GM23248 (cell line): Measurements from ENCODE around the gene MED10. TPM values are rescaled to one million over a fixed set of nuclear protein-coding genes. Genes with fewer than 3 reads are reported as not detected.
A peak's percentile ranks its signal among the peaks of the same experiment; 100 is the strongest.
"Not testable (repeated sequence)": the region's sequence is repeated elsewhere in the genome, so short reads cannot be mapped to it uniquely, and the experiment has no call there.

Experiments used
- DNase-seq: peaks from one replicate; pipeline ENCODE4 v3.0.0-alpha.2; 2015
- H2AFZ ChIP-seq: fragments of 200-600 bp; sonication (generic); 2 replicates; pipeline ENCODE4 v1.6.1; 2016; ENCODE audit warnings: antibody characterized with exemption
- H3F3A ChIP-seq: fragments of 200-600 bp; sonication (generic); 2 replicates; pipeline ENCODE4 v1.6.1; 2016; ENCODE audit warnings: mild to moderate bottlenecking, antibody characterized with exemption, mixed run types; ENCODE audit not compliant: insufficient read depth
- H3K27ac ChIP-seq: fragments of 200-600 bp; sonication (generic); 2 replicates; pipeline ENCODE4 v1.5.1; 2016; ENCODE audit warnings: mild to moderate bottlenecking
- H3K27me3 ChIP-seq: fragments of 200-600 bp; sonication (generic); replicated peaks from 2 replicates; pipeline ENCODE4 v1.6.1; 2016; ENCODE audit warnings: mild to moderate bottlenecking; ENCODE audit not compliant: insufficient read depth
- H3K36me3 ChIP-seq: fragments of 200-600 bp; sonication (generic); 2 replicates; pipeline ENCODE4 v1.6.1; 2016; ENCODE audit warnings: low read depth, mild to moderate bottlenecking
- H3K4me1 ChIP-seq: fragments of 200-600 bp; sonication (generic); 2 replicates; pipeline ENCODE4 v1.6.1; 2016; ENCODE audit warnings: mild to moderate bottlenecking; ENCODE audit not compliant: insufficient read depth
- H3K4me2 ChIP-seq: fragments of 200-600 bp; sonication (generic); one replicate; pipeline ENCODE4 v1.6.1; 2016; ENCODE audit warnings: mild to moderate bottlenecking; ENCODE audit not compliant: unreplicated experiment
- H3K4me3 ChIP-seq: fragments of 200-600 bp; sonication (generic); 2 replicates; pipeline ENCODE4 v1.5.1; 2016; ENCODE audit warnings: mild to moderate bottlenecking
- H3K79me2 ChIP-seq: fragments of 200-600 bp; sonication (generic); 2 replicates; pipeline ENCODE4 v1.6.1; 2016; ENCODE audit warnings: mild to moderate bottlenecking; ENCODE audit not compliant: insufficient read depth
- H3K9ac ChIP-seq: fragments of 200-600 bp; sonication (generic); 2 replicates; pipeline ENCODE4 v1.6.1; 2016; ENCODE audit warnings: mild to moderate bottlenecking
- H3K9me2 ChIP-seq: fragments of 200-600 bp; sonication (generic); 2 replicates; pipeline ENCODE4 v1.6.1; 2016; ENCODE audit warnings: mixed run types, mild to moderate bottlenecking, moderate library complexity; ENCODE audit not compliant: insufficient read depth
- H3K9me3 ChIP-seq: fragments of 200-600 bp; sonication (generic); one replicate; pipeline ENCODE4 v1.6.1; 2017; ENCODE audit warnings: low read depth
- H4K20me1 ChIP-seq: fragments of 200-600 bp; sonication (generic); 2 replicates; pipeline ENCODE4 v1.6.0; 2016; ENCODE audit not compliant: insufficient read depth
- EZH2 ChIP-seq: fragments of 200-600 bp; sonication (generic); IDR thresholded peaks from 2 replicates; pipeline ENCODE4 v1.6.1; 2018; ENCODE audit warnings: antibody characterized with exemption, mild to moderate bottlenecking; ENCODE audit not compliant: insufficient read depth, poor library complexity, severe bottlenecking
- EZH2phosphoT487 ChIP-seq: fragments of 200-600 bp; sonication (generic); IDR thresholded peaks from 2 replicates; pipeline ENCODE4 v1.6.1; 2018; ENCODE audit warnings: antibody characterized with exemption, moderate library complexity, mild to moderate bottlenecking, low read depth; ENCODE audit not compliant: insufficient read depth
- WGBS, 2 experiments: methylation state at CpG; one replicate each; pipeline ENCODE4 v1.1.6; 2015 to 2017; ENCODE audit warnings: low lambda C conversion rate in 2 of 2, low coverage in 1 of 2; ENCODE audit errors: missing lambda C conversion rate in 2 of 2; 5-methylcytosine and 5-hydroxymethylcytosine counted together
- in situ Hi-C: fragments of 300-500 bp; cut with MboI; formaldehyde crosslinking; loops from 2 replicates; pipeline ENCODE4 v1.15.0; 2020
- polyA plus RNA-seq: library from polyadenylated mRNA; unstranded; fragments of >200 nt; fragmentation: Nextera tagmentation; extraction: Ambion mirVana; gene quantifications from 2 replicates; pipeline ENCODE4 v1.2.1, GENCODE V29; 2016
- total RNA-seq: library from RNA; depleted of rRNA; stranded (reverse); fragments of >200 nt; shearing (Covaris generic); gene quantifications from 2 replicates; pipeline ENCODE4 v1.2.3, GENCODE V29; 2014

MED10 gene
- total and polyA plus RNA-seq, 2 experiments from 2014 or later = 27.2 to 117 TPM

- Histone ChIP-seq H3F3A (peaks cover 18% of the 10 kb centered on the region), H3K9me2 (no peaks in the 10 kb centered on the region), H3K36me3 (peaks cover 37% of the 10 kb centered on the region), H3K27me3 (no peaks in the 10 kb centered on the region), H3K4me2 (no peak overlapping the region), H3K4me3 (no peak overlapping the region), H3K4me1 (no peaks in the 10 kb centered on the region), H3K27ac (no peak overlapping the region), H3K79me2 (peaks cover 36% of the 10 kb centered on the region), H4K20me1 (no peaks in the 10 kb centered on the region), H2AFZ (no peak overlapping the region), H3K9me3 (no peaks in the 10 kb centered on the region), H3K9ac (no peak overlapping the region)
- 71 to 80% methylated on average over 13 of the region's 13 CpGs for WGBS, 2 experiments
- no peak for TF ChIP-seq EZH2phosphoT487
- no peak for TF ChIP-seq EZH2
- DNase-seq = no peak
- in situ Hi-C loops = no loop called here
Observed at GRCh38 chr5:6370580-6370979, 7.8 kb downstream of the MED10 start.

DNA sequence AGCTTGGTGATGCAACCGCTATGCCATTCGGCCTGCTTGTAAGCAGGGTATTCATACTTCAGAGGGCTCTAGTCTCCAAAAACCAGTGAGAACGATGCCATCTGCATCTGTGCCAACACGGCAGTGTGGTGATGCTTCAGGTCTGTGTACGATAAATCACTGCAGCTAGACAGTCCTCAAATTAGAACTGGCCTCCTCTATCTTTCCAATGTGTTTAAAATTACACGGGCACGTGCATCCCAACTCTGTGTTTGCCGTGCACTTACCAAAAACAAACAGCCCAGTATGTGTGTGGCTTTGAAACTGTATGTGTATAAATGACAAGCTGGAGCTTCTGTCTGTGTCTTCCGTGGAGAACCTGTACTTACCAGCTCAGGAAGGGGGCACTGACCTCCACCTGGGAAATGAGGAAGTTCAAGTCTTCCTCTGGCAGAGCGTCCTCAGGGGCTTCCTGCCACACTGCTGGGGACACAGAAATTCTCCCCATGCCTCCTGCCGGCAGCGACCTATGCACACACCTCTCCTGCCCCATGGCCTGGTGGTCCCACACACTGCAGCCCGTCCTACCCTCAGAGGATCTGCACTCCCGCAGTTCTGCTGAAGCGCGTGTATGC is 12.3 kb downstream of the MED10 start:
- no peak overlapping the region for H3K9ac ChIP-seq
- no peaks in the 10 kb centered on the region for H3K27me3 ChIP-seq
- no peak overlapping the region for H3K27ac ChIP-seq
- no peak overlapping the region for H3K4me2 ChIP-seq
- no peak for DNase-seq
- no peaks in the 10 kb centered on the region for H3K36me3 ChIP-seq
- in situ Hi-C loops = no loop called here
- no peak overlapping the region for H3K4me3 ChIP-seq
- H3K9me3 ChIP-seq = no peaks in the 10 kb centered on the region
- no peak for TF ChIP-seq EZH2
- no peak for TF ChIP-seq EZH2phosphoT487
- H2AFZ ChIP-seq = peak overlapping the region; percentile 5; the same call in 1 of the 2 replicates
- WGBS, 2 experiments = 82 to 83% methylated on average over 16 of the region's 16 CpGs
- peaks cover 13% of the 10 kb centered on the region for H3F3A ChIP-seq
- no peaks in the 10 kb centered on the region for H3K79me2 ChIP-seq
- no peaks in the 10 kb centered on the region for H4K20me1 ChIP-seq
- no peaks in the 10 kb centered on the region for H3K4me1 ChIP-seq
- no peaks in the 10 kb centered on the region for H3K9me2 ChIP-seq

GRCh38 chr5:6365142-6365976 is 13.0 kb downstream of the MED10 start:
- Histone ChIP-seq H3K4me2 (no peak overlapping the region), H3K27me3 (no peaks in the 10 kb centered on the region), H3F3A (peaks cover 13% of the 10 kb centered on the region), H3K9ac (no peak overlapping the region), H4K20me1 (no peaks in the 10 kb centered on the region), H3K27ac (no peak overlapping the region), H3K36me3 (no peaks in the 10 kb centered on the region), H3K79me2 (no peaks in the 10 kb centered on the region), H3K4me3 (no peak overlapping the region), H2AFZ (peak overlapping the region; percentile 5; the same call in 1 of the 2 replicates), H3K9me3 (no peaks in the 10 kb centered on the region), H3K4me1 (no peaks in the 10 kb centered on the region), H3K9me2 (no peaks in the 10 kb centered on the region)
- in situ Hi-C loops = no loop called here
- WGBS, 2 experiments = 79 to 80% methylated on average over 15 of the region's 15 CpGs
- DNase-seq = peak; percentile 86
- TF ChIP-seq EZH2 (no peak), EZH2phosphoT487 (no peak)

DNA sequence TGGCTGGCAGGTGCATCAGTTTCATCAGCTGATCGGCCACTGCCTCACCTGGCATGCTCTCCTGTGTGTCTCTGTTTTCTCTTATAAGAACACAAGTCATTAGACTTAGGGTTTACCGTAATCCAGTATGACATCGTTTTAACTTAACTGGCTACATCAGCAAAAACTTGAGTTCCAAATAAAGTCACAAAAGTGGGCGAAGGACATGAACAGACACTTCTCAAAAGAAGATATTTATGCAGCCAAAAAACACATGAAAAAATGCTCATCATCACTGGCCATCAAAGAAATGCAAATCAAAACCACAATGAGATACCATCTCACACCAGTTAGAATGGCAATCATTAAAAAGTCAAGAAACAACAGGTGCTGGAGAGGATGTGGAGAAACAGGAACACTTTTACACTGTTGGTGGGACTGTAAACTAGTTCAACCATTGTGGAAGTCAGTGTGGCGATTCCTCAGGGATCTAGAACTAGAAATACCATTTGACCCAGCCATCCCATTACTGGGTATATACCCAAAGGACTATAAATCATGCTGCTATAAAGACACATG is 14.8 kb downstream of the MED10 start:
- H3K4me2 ChIP-seq, DNase-seq, H2AFZ ChIP-seq, H3K36me3 ChIP-seq, in situ Hi-C loops, H3K27ac ChIP-seq, H3K27me3 ChIP-seq, H4K20me1 ChIP-seq, H3K4me1 ChIP-seq, H3K4me3 ChIP-seq, H3K79me2 ChIP-seq, H3K9ac ChIP-seq, H3K9me3 ChIP-seq, H3K9me2 ChIP-seq: not testable (repeated sequence)
- H3F3A ChIP-seq = peaks cover 13% of the 10 kb centered on the region
- WGBS, 2 experiments = 69 to 70% methylated on average over 4 of the region's 5 CpGs
